Smooth muscle cell (in vitro differentiated cells): ENCODE measurements around the gene MAST1. TPM values are rescaled to one million over a fixed set of nuclear protein-coding genes. Genes with fewer than 3 reads are reported as not detected.

Experiments used
- DNase-seq: peaks from one replicate; lab custom pipeline; 2025; ENCODE audit not compliant: unreplicated experiment; lab: John Stamatoyannopoulos, UW
- H2AFZ ChIP-seq: fragments of 200-600 bp; sonication (generic); 2 replicates; pipeline ENCODE4 v1.6.0; 2016; ENCODE audit warnings: antibody characterized with exemption, low read depth, mild to moderate bottlenecking
- H3F3A ChIP-seq: fragments of 200-600 bp; sonication (generic); 2 replicates; pipeline ENCODE4 v1.6.0; 2017; ENCODE audit warnings: antibody characterized with exemption, low read depth
- H3K27ac ChIP-seq: fragments of 200-600 bp; sonication (generic); 2 replicates; pipeline ENCODE4 v1.5.1; 2016; ENCODE audit warnings: low read depth, mild to moderate bottlenecking
- H3K27me3 ChIP-seq: fragments of 200-600 bp; sonication (generic); 2 replicates; pipeline ENCODE4 v1.6.1; 2016; ENCODE audit warnings: low read depth, mild to moderate bottlenecking
- H3K36me3 ChIP-seq: fragments of 200-600 bp; sonication (generic); 2 replicates; pipeline ENCODE4 v1.5.1; 2016; ENCODE audit warnings: low read depth
- H3K4me1 ChIP-seq: fragments of 200-600 bp; sonication (generic); 2 replicates; pipeline ENCODE4 v1.5.1; 2016; ENCODE audit warnings: low read depth
- H3K4me2 ChIP-seq: fragments of 200-600 bp; sonication (generic); 2 replicates; pipeline ENCODE4 v1.6.0; 2016; ENCODE audit warnings: mild to moderate bottlenecking
- H3K4me3 ChIP-seq: fragments of 200-600 bp; sonication (generic); 2 replicates; pipeline ENCODE4 v1.5.1; 2016; ENCODE audit warnings: mild to moderate bottlenecking
- H3K79me2 ChIP-seq: fragments of 200-600 bp; sonication (generic); 2 replicates; pipeline ENCODE4 v1.6.0; 2016; ENCODE audit warnings: low read depth, mild to moderate bottlenecking
- H3K9ac ChIP-seq: fragments of 200-600 bp; sonication (generic); 2 replicates; pipeline ENCODE4 v1.6.0; 2016; ENCODE audit warnings: low read depth
- H3K9me3 ChIP-seq: fragments of 200-600 bp; sonication (generic); replicated peaks from 2 replicates; pipeline ENCODE4 v1.5.1; 2016; ENCODE audit warnings: low read depth
- H4K20me1 ChIP-seq: fragments of 200-600 bp; sonication (generic); 2 replicates; pipeline ENCODE4 v1.6.0; 2016; ENCODE audit warnings: low read depth
- CTCF ChIP-seq: fragments of 200-600 bp; sonication (generic); IDR thresholded peaks from 2 replicates; pipeline ENCODE4 v1.5.1; 2017; ENCODE audit warnings: borderline replicate concordance, mild to moderate bottlenecking, antibody characterized with exemption; ENCODE audit not compliant: insufficient read depth, poor library complexity, severe bottlenecking
- WGBS: methylation state at CpG from one replicate; pipeline ENCODE4 v1.1.7; 2016; ENCODE audit warnings: low lambda C conversion rate; 5-methylcytosine and 5-hydroxymethylcytosine counted together
- polyA plus RNA-seq: library from polyadenylated mRNA; unstranded; fragments of >200 nt; fragmentation: Nextera tagmentation; extraction: Ambion mirVana; gene quantifications from 2 replicates; pipeline ENCODE4 v1.2.1, GENCODE V29; 2016
- total RNA-seq: library from RNA; depleted of rRNA; stranded (reverse); fragments of >200 nt; gene quantifications from 2 replicates; pipeline ENCODE4 v1.2.3, GENCODE V29; 2014

The MAST1 gene
- total and polyA plus RNA-seq, 2 experiments from 2014 or later = 2.7 to 3.2 TPM

GRCh38 chr19:12893582-12893981, 55.3 kb downstream of the MAST1 start:
- Histone ChIP-seq H3K4me3 (no peak overlapping the region), H2AFZ (no peak overlapping the region), H3K4me1 (no peaks in the 10 kb centered on the region), H3K27me3 (no peaks in the 10 kb centered on the region), H4K20me1 (no peaks in the 10 kb centered on the region), H3K79me2 (no peaks in the 10 kb centered on the region), H3K9me3 (no peaks in the 10 kb centered on the region), H3K4me2 (no peak overlapping the region), H3F3A (no peaks in the 10 kb centered on the region), H3K9ac (no peak overlapping the region), H3K27ac (no peak overlapping the region), H3K36me3 (no peaks in the 10 kb centered on the region)
- WGBS = 96% methylated on average over 5 of the region's 5 CpGs
- no peak for DNase-seq
- no peak for TF ChIP-seq CTCF

- no peak for DNase-seq
- no peak overlapping the region for H3K4me3 ChIP-seq
- no peaks in the 10 kb centered on the region for H4K20me1 ChIP-seq
- no peak overlapping the region for H3K27ac ChIP-seq
- H3K9me3 ChIP-seq = no peaks in the 10 kb centered on the region
- no peaks in the 10 kb centered on the region for H3K4me1 ChIP-seq
- 97% methylated on average over 15 of the region's 17 CpGs for WGBS
- H3K4me2 ChIP-seq = no peak overlapping the region
- H3K9ac ChIP-seq = no peak overlapping the region
- H2AFZ ChIP-seq = no peak overlapping the region
- H3K27me3 ChIP-seq = no peaks in the 10 kb centered on the region
- no peaks in the 10 kb centered on the region for H3F3A ChIP-seq
- no peaks in the 10 kb centered on the region for H3K36me3 ChIP-seq
- TF ChIP-seq CTCF = no peak
- H3K79me2 ChIP-seq = no peaks in the 10 kb centered on the region
These were observed 58.1 kb downstream of the MAST1 start for GRCh38 chr19:12896460-12896859.

- H3K27me3 ChIP-seq = no peaks in the 10 kb centered on the region
- H3K4me1 ChIP-seq = no peaks in the 10 kb centered on the region
- H3K79me2 ChIP-seq = no peaks in the 10 kb centered on the region
- H3K9ac ChIP-seq = no peak overlapping the region
- no peaks in the 10 kb centered on the region for H3K36me3 ChIP-seq
- no peak for TF ChIP-seq CTCF
- no peak for DNase-seq
- H3K4me3 ChIP-seq = no peak overlapping the region
- H3K27ac ChIP-seq = no peak overlapping the region
- no peak overlapping the region for H2AFZ ChIP-seq
- 97% methylated on average over 10 of the region's 10 CpGs for WGBS
- H3K9me3 ChIP-seq = no peaks in the 10 kb centered on the region
- H3F3A ChIP-seq = no peaks in the 10 kb centered on the region
- H3K4me2 ChIP-seq = no peak overlapping the region
- H4K20me1 ChIP-seq = no peaks in the 10 kb centered on the region
These were observed 61.7 kb downstream of the MAST1 start for GRCh38 chr19:12899891-12900518.

GRCh38 chr19:12907166-12907565, 68.9 kb downstream of the MAST1 start:
- no peak for TF ChIP-seq CTCF
- Histone ChIP-seq H3K27me3 (no peaks in the 10 kb centered on the region), H3K4me2 (no peak overlapping the region), H4K20me1 (no peaks in the 10 kb centered on the region), H3K4me3 (no peak overlapping the region), H3K9me3 (no peaks in the 10 kb centered on the region), H3K4me1 (peaks cover under 1% of the 10 kb centered on the region), H2AFZ (no peak overlapping the region), H3K79me2 (no peaks in the 10 kb centered on the region), H3K36me3 (no peaks in the 10 kb centered on the region), H3K27ac (no peak overlapping the region), H3F3A (no peaks in the 10 kb centered on the region), H3K9ac (no peak overlapping the region)
- DNase-seq = no peak
- WGBS = 86% methylated on average over 9 of the region's 9 CpGs
